NCI-H1048 (cell line): ENCODE results near the gene MYOC.
"Not testable (repeated sequence)": the region's sequence is repeated elsewhere in the genome, so short reads cannot be mapped to it uniquely, and the experiment has no call there.

ENCODE experiments used
- DNase-seq: peaks from one replicate; lab custom pipeline; 2025; lab: John Stamatoyannopoulos, UW

Gene MYOC

GRCh38 chr1:171603042-171603441 lies 49.4 kb downstream of the MYOC start:
- DNase-seq: not testable (repeated sequence)

DNA sequence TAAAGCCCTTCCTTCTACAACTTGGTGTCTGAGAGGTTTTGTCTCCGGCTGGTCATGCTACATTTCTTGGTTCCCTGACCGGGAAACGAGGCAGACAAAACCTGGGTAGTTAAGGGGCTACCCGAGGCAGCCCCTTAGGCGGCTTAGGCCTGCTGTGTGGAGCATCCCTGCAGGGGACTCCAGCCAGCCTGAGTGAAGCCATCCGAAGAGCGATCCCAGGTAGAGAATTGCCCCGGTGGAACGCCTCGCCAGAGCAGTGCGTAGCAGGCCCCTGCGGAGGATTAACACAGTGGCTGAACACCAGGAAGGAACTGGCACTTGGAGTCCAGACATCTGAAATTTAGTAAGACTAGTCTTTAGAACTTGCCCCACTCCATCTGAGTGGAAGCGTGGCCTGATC lies 51.6 kb downstream of the MYOC start:
- DNase-seq: no peak

GRCh38 chr1:171600310-171600709 lies 52.2 kb downstream of the MYOC start:
- not testable (repeated sequence) for DNase-seq

GRCh38 chr1:171597203-171597602 lies 55.3 kb downstream of the MYOC start:
- no peak for DNase-seq

DNA sequence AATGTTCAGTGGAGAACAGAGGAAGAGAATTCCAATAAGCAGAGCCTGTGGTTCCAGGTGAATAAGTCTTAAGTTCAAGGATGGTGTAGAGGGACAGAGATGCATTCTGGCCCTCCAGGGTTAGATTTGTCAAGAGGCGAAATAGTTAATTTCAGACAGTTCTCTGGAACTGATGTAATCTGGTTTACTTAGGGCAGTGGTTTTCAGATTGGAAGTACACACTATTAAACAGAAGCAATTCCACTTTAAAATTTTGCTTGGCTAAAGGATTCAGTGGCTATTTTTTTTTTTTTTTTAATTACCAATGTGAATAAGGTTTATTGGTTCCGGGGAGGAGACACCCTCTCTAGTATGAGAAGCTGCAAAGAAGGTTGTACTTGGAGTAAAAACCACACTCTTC lies 55.8 kb downstream of the MYOC start:
- DNase-seq: no peak

DNA sequence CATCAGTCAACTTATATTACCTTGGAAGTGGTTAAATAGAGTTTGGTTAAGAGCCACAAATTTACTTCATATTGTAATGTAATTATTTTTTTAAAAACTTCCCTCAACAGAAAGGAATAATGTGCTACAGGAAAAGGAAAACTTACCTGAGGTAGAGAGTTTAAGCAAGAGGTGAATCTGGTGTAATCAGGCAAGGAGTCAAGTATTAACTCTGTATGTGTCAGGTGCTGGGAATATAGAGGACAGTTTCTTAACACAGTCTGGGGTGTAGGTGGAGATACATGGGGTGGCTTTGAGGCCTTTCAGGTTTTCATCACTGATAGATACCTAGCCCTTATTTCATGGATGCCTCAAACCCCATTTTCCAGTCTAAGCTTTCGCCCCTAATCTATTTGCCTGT lies 56.4 kb downstream of the MYOC start:
- no peak for DNase-seq

DNA sequence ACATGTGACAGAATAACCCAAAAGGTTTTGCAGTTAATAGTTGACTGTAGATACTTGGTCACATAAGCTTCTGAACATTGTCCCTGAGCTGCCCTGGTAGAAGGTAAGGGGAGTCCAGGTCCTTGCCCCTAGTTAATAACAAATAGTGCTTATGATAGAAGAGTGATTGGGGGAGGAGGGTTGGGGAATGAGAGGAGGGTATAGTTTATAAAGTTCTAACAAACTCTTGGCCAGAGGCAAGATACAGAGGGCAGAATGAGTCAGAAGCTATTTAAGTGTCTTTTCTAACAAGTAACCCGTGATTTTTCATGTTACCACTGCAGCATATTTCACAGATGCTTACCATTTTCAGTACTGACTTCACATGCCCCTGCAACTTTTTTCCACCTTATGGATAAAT lies 57.2 kb downstream of the MYOC start:
- DNase-seq: no peak

GRCh38 chr1:171590022-171590421 lies 62.5 kb downstream of the MYOC start:
- DNase-seq: no peak

DNA sequence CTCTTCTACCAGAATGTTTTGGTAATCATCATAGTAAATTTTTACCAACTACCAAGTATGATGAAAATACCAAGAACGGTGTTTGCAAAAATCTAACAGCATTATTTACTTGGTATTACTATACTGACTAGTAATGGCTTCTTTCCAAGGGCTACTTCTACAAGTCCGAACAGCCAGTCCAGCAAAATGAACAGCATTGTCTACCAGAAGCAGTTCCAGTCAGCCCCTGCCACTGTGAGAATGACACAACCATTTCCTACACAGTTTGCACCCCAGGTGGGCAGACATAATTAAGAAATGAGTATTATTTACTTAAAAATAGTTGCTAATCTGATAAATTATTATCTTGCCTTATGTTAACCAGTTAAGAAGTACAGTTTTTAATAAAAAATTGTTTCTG lies 64.3 kb downstream of the MYOC start:
- DNase-seq: no peak

DNA sequence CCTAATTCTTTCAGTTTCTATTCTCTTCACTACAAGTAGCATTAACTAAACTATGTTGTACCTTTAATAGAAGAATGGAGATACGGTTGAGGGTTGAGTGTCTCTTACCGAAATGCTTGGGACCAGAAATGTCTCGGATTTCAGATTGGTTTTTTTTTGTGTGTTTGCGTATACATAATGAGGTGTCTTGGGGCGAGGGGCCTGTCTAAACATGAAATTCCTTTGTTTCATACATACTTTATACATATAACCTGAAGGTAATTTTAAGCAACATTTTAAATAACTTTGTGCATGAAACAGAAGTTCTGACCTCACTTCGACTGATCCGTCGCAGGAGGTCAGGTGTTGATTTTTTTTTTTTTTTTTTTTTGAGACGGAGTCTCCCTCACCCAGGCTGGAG lies 66.8 kb downstream of the MYOC start:
- DNase-seq: no peak
